GM23338 (cell line): ENCODE results near the gene BTRC. TPM values are rescaled to one million over a fixed set of nuclear protein-coding genes. Genes with fewer than 3 reads are reported as not detected.

Experiments used
- ATAC-seq: fragments of 200-7000 bp; cut with Tn5 transposase; 3 replicates; pipeline ENCODE4 v1.9.1; 2020
- DNase-seq: peaks from one replicate; pipeline ENCODE4 v3.0.0-alpha.2; 2015; ENCODE audit warnings: low spot score
- H2AFZ ChIP-seq: fragments of 200-600 bp; sonication (generic); 2 replicates; pipeline ENCODE4 v1.8.0; 2016; ENCODE audit warnings: antibody characterized with exemption, mild to moderate bottlenecking, moderate library complexity
- H3F3A ChIP-seq: fragments of 200-600 bp; sonication (generic); replicated peaks from 2 replicates; pipeline ENCODE4 v1.8.0; 2017; ENCODE audit warnings: antibody characterized with exemption, mixed run types, low read depth
- H3K27ac ChIP-seq: fragments of 200-600 bp; sonication (generic); 2 replicates; pipeline ENCODE4 v1.6.1; 2016; ENCODE audit warnings: low read depth
- H3K27me3 ChIP-seq: fragments of 200-600 bp; sonication (generic); 2 replicates; pipeline ENCODE4 v1.8.0; 2016; ENCODE audit warnings: mild to moderate bottlenecking, mixed run types, moderate library complexity; ENCODE audit not compliant: insufficient read depth
- H3K36me3 ChIP-seq: fragments of 200-600 bp; sonication (generic); 2 replicates; pipeline ENCODE4 v1.8.0; 2016; ENCODE audit warnings: mild to moderate bottlenecking; ENCODE audit not compliant: insufficient read depth
- H3K4me1 ChIP-seq: fragments of 200-600 bp; sonication (generic); 2 replicates; pipeline ENCODE4 v1.8.0; 2016; ENCODE audit warnings: mild to moderate bottlenecking, moderate library complexity; ENCODE audit not compliant: insufficient read depth
- H3K4me2 ChIP-seq: fragments of 200-600 bp; sonication (generic); 2 replicates; pipeline ENCODE4 v1.7.1; 2017; ENCODE audit warnings: mixed run types
- H3K4me3 ChIP-seq: fragments of 200-600 bp; sonication (generic); 2 replicates; pipeline ENCODE4 v1.6.1; 2016; ENCODE audit warnings: mixed run types
- H3K79me2 ChIP-seq: fragments of 200-600 bp; sonication (generic); replicated peaks from 2 replicates; pipeline ENCODE4 v1.8.0; 2017; ENCODE audit warnings: mild to moderate bottlenecking; ENCODE audit not compliant: insufficient read depth
- H3K9me2 ChIP-seq: fragments of 200-600 bp; sonication (generic); 2 replicates; pipeline ENCODE4 v1.8.0; 2017; ENCODE audit not compliant: insufficient read depth
- H4K20me1 ChIP-seq: fragments of 200-600 bp; sonication (generic); replicated peaks from 2 replicates; pipeline ENCODE4 v1.8.0; 2017; ENCODE audit warnings: mild to moderate bottlenecking; ENCODE audit not compliant: insufficient read depth
- H3K27ac Mint-ChIP-seq: 2 replicates; pipeline ENCODE4 v1.8.0; 2020; ENCODE audit warnings: inconsistent platforms, mild to moderate bottlenecking, moderate library complexity, mixed read lengths
- H3K27me3 Mint-ChIP-seq: 3 replicates; pipeline ENCODE4 v1.8.0; 2022; ENCODE audit warnings: low read depth, mild to moderate bottlenecking, moderate library complexity, mixed read lengths, inconsistent platforms; ENCODE audit not compliant: insufficient read depth, poor library complexity
- H3K36me3 Mint-ChIP-seq: 3 replicates; pipeline ENCODE4 v1.8.0; 2021; ENCODE audit warnings: low read depth, mild to moderate bottlenecking, inconsistent platforms, moderate library complexity, mixed read lengths
- H3K4me1 Mint-ChIP-seq: 3 replicates; pipeline ENCODE4 v1.8.0; 2020; ENCODE audit warnings: mild to moderate bottlenecking, inconsistent platforms, mixed read lengths
- H3K4me3 Mint-ChIP-seq: 3 replicates; pipeline ENCODE4 v1.8.0; 2021; ENCODE audit warnings: moderate library complexity, mild to moderate bottlenecking, inconsistent platforms, mixed read lengths
- H3K9me3 Mint-ChIP-seq: 3 replicates; pipeline ENCODE4 v1.8.0; 2020; ENCODE audit warnings: moderate library complexity, mild to moderate bottlenecking, inconsistent platforms, mixed read lengths
- CREB1 ChIP-seq: fragments of 250-450 bp; sonication (Bioruptor Pico); IDR thresholded peaks from 2 replicates; pipeline ENCODE4 v1.5.0; 2020; ENCODE audit warnings: low read depth, mild to moderate bottlenecking, moderate library complexity
- EZH2 ChIP-seq: fragments of 200-600 bp; sonication (generic); IDR thresholded peaks from one replicate; pipeline ENCODE4 v1.8.0; 2017; ENCODE audit warnings: antibody characterized with exemption, mild to moderate bottlenecking, low read depth; ENCODE audit not compliant: unreplicated experiment
- EZH2phosphoT487 ChIP-seq: fragments of 200-600 bp; sonication (generic); IDR thresholded peaks from one replicate; pipeline ENCODE4 v1.8.1; 2018; ENCODE audit warnings: antibody characterized with exemption; ENCODE audit not compliant: unreplicated experiment
- ZNF331 ChIP-seq: fragments of 250-450 bp; sonication (Bioruptor Pico); IDR thresholded peaks from 2 replicates; pipeline ENCODE4 v1.5.0; 2020; ENCODE audit warnings: low read depth, mild to moderate bottlenecking, moderate library complexity
- polyA plus RNA-seq: library from polyadenylated mRNA; unstranded; fragments of >200 nt; fragmentation: Nextera tagmentation; extraction: Ambion mirVana; gene quantifications from 2 replicates; pipeline ENCODE4 v1.2.1, GENCODE V29; 2016
- total RNA-seq: library from RNA; depleted of rRNA; stranded (reverse); fragments of >200 nt; shearing (Covaris generic); gene quantifications from 2 replicates; pipeline ENCODE4 v1.2.3, GENCODE V29; 2014
- TF ChIP-seq, protein P1 (sequence below): IDR thresholded peaks from 2 replicates; pipeline ENCODE4 v1.6.1; 2016; ENCODE audit warnings: antibody characterized with exemption
- TF ChIP-seq, protein P2 (sequence below): fragments of 250-450 bp; sonication (Bioruptor Pico); IDR thresholded peaks from 2 replicates; pipeline ENCODE4 v1.5.0; 2020; ENCODE audit warnings: mild to moderate bottlenecking, moderate library complexity

BTRC gene
- total and polyA plus RNA-seq, 2 experiments from 2014 or later, result 10.0 to 17.5 TPM

DNA sequence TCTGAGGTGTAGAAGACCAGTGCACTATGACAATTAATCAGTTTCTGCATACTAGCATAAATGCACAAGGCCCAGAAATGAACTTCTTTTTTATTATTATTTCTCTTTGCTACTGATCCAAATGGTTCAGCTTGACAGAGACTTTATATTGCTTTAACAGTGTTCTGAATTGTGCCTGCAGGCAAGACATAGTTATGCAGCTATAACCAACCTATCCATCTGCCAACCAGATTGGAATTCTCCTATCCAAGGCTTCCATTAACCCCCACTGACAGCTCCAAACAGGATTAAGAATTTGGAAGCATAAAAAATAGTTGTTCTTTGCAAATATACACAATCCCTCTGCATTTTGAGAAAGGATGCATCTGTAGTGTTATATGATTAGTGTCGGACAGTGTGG lies 98.2 kb downstream of the BTRC start:
- TF ChIP-seq EZH2, result no peak
- TF ChIP-seq, protein P1, sequence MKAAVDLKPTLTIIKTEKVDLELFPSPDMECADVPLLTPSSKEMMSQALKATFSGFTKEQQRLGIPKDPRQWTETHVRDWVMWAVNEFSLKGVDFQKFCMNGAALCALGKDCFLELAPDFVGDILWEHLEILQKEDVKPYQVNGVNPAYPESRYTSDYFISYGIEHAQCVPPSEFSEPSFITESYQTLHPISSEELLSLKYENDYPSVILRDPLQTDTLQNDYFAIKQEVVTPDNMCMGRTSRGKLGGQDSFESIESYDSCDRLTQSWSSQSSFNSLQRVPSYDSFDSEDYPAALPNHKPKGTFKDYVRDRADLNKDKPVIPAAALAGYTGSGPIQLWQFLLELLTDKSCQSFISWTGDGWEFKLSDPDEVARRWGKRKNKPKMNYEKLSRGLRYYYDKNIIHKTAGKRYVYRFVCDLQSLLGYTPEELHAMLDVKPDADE, result no peak
- no peak for TF ChIP-seq CREB1 (CRISPR knock-in tag)
- TF ChIP-seq EZH2phosphoT487, result no peak
- TF ChIP-seq ZNF331, result no peak
- TF ChIP-seq, protein P2, sequence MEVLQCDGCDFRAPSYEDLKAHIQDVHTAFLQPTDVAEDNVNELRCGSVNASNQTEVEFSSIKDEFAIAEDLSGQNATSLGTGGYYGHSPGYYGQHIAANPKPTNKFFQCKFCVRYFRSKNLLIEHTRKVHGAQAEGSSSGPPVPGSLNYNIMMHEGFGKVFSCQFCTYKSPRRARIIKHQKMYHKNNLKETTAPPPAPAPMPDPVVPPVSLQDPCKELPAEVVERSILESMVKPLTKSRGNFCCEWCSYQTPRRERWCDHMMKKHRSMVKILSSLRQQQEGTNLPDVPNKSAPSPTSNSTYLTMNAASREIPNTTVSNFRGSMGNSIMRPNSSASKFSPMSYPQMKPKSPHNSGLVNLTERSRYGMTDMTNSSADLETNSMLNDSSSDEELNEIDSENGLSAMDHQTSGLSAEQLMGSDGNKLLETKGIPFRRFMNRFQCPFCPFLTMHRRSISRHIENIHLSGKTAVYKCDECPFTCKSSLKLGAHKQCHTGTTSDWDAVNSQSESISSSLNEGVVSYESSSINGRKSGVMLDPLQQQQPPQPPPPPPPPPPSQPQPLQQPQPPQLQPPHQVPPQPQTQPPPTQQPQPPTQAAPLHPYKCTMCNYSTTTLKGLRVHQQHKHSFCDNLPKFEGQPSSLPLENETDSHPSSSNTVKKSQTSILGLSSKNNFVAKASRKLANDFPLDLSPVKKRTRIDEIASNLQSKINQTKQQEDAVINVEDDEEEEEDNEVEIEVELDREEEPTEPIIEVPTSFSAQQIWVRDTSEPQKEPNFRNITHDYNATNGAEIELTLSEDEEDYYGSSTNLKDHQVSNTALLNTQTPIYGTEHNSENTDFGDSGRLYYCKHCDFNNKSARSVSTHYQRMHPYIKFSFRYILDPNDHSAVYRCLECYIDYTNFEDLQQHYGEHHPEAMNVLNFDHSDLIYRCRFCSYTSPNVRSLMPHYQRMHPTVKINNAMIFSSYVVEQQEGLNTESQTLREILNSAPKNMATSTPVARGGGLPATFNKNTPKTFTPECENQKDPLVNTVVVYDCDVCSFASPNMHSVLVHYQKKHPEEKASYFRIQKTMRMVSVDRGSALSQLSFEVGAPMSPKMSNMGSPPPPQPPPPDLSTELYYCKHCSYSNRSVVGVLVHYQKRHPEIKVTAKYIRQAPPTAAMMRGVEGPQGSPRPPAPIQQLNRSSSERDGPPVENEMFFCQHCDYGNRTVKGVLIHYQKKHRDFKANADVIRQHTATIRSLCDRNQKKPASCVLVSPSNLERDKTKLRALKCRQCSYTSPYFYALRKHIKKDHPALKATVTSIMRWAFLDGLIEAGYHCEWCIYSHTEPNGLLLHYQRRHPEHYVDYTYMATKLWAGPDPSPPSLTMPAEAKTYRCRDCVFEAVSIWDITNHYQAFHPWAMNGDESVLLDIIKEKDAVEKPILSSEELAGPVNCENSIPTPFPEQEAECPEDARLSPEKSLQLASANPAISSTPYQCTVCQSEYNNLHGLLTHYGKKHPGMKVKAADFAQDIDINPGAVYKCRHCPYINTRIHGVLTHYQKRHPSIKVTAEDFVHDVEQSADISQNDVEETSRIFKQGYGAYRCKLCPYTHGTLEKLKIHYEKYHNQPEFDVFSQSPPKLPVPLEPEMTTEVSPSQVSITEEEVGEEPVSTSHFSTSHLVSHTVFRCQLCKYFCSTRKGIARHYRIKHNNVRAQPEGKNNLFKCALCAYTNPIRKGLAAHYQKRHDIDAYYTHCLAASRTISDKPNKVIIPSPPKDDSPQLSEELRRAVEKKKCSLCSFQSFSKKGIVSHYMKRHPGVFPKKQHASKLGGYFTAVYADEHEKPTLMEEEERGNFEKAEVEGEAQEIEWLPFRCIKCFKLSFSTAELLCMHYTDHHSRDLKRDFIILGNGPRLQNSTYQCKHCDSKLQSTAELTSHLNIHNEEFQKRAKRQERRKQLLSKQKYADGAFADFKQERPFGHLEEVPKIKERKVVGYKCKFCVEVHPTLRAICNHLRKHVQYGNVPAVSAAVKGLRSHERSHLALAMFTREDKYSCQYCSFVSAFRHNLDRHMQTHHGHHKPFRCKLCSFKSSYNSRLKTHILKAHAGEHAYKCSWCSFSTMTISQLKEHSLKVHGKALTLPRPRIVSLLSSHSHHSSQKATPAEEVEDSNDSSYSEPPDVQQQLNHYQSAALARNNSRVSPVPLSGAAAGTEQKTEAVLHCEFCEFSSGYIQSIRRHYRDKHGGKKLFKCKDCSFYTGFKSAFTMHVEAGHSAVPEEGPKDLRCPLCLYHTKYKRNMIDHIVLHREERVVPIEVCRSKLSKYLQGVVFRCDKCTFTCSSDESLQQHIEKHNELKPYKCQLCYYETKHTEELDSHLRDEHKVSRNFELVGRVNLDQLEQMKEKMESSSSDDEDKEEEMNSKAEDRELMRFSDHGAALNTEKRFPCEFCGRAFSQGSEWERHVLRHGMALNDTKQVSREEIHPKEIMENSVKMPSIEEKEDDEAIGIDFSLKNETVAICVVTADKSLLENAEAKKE (CRISPR knock-in tag), result no peak
- no peaks in the 10 kb centered on the region for H4K20me1 ChIP-seq

More for the DNA sequence above, 98.2 kb downstream of the BTRC start:
- H3K4me2 ChIP-seq, result no peak overlapping the region
- no peak overlapping the region for H3K27ac ChIP-seq
- H3K27ac Mint-ChIP-seq, result no peak overlapping the region
- no peak for DNase-seq
- H3K27me3 Mint-ChIP-seq, result no peaks in the 10 kb centered on the region
- no peaks in the 10 kb centered on the region for H3K79me2 ChIP-seq
- no peak overlapping the region for H2AFZ ChIP-seq
- no peak overlapping the region for H3K4me3 Mint-ChIP-seq
- no peak for ATAC-seq
- no peaks in the 10 kb centered on the region for H3K9me2 ChIP-seq
- no peaks in the 10 kb centered on the region for H3K36me3 ChIP-seq
- no peaks in the 10 kb centered on the region for H3F3A ChIP-seq
- no peaks in the 10 kb centered on the region for H3K27me3 ChIP-seq
- no peaks in the 10 kb centered on the region for H3K4me1 Mint-ChIP-seq
- H3K36me3 Mint-ChIP-seq, result no peaks in the 10 kb centered on the region
- H3K4me3 ChIP-seq, result no peak overlapping the region
- H3K9me3 Mint-ChIP-seq, result no peaks in the 10 kb centered on the region
- H3K4me1 ChIP-seq, result no peaks in the 10 kb centered on the region
